GM12874 (cell line): ENCODE measurements around the gene FAM217B.

Source experiments
- TF ChIP-seq, protein P1 (sequence below): IDR thresholded peaks from 2 replicates; pipeline ENCODE4 v1.5.1; 2011; ENCODE audit warnings: low read depth, mild to moderate bottlenecking, control low read depth, low read length, moderate library complexity; ENCODE audit not compliant: insufficient read depth

The FAM217B gene

GRCh38 chr20:59958626-59959025 is 18.4 kb downstream of the FAM217B start:
- TF ChIP-seq, protein P1, sequence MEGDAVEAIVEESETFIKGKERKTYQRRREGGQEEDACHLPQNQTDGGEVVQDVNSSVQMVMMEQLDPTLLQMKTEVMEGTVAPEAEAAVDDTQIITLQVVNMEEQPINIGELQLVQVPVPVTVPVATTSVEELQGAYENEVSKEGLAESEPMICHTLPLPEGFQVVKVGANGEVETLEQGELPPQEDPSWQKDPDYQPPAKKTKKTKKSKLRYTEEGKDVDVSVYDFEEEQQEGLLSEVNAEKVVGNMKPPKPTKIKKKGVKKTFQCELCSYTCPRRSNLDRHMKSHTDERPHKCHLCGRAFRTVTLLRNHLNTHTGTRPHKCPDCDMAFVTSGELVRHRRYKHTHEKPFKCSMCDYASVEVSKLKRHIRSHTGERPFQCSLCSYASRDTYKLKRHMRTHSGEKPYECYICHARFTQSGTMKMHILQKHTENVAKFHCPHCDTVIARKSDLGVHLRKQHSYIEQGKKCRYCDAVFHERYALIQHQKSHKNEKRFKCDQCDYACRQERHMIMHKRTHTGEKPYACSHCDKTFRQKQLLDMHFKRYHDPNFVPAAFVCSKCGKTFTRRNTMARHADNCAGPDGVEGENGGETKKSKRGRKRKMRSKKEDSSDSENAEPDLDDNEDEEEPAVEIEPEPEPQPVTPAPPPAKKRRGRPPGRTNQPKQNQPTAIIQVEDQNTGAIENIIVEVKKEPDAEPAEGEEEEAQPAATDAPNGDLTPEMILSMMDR, result no peak

DNA sequence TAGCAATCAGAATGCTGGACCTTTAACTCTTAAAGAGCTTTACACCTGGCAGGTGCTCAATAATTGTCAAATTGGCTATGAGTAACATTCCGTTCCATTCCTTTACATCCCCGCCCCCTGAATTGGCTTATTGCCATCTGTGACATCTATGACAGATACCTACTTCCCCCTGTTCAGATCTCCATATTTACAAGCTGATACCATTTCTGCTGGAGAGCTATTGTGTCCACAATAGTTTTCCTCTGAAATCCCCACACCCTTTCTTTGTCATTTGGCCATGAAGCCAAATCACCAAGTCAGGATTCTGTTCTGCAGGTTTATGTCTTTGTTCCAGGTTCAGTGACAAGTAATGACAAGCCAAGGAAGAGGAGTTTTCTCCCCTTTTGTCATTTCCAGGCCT is 21.2 kb downstream of the FAM217B start:
- TF ChIP-seq, protein P1, result no peak

- TF ChIP-seq, protein P1, result no peak
Observed at GRCh38 chr20:59962155-59962554, 22.0 kb downstream of the FAM217B start.

- TF ChIP-seq, protein P1, result no peak
Observed at GRCh38 chr20:59966428-59966827, 26.2 kb downstream of the FAM217B start.

DNA sequence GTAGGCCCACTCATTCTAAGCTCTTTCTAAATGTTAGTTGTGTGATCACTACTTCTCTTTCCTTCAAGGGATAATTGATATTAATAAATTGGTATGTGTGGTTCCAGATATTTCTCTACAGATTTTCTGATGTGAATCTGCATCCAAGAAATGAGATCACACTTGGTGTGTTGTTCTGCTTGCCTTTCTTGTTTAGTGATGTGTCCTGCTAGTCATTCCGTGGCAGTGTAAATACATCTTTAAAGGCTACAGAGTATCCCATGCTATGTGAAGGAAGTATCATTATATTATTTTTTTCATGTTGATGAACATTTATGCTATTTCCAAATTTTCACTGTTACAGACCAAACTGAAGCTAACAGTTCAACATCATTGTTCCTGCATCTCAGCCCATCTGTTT is 31.2 kb downstream of the FAM217B start:
- TF ChIP-seq, protein P1, result no peak

DNA sequence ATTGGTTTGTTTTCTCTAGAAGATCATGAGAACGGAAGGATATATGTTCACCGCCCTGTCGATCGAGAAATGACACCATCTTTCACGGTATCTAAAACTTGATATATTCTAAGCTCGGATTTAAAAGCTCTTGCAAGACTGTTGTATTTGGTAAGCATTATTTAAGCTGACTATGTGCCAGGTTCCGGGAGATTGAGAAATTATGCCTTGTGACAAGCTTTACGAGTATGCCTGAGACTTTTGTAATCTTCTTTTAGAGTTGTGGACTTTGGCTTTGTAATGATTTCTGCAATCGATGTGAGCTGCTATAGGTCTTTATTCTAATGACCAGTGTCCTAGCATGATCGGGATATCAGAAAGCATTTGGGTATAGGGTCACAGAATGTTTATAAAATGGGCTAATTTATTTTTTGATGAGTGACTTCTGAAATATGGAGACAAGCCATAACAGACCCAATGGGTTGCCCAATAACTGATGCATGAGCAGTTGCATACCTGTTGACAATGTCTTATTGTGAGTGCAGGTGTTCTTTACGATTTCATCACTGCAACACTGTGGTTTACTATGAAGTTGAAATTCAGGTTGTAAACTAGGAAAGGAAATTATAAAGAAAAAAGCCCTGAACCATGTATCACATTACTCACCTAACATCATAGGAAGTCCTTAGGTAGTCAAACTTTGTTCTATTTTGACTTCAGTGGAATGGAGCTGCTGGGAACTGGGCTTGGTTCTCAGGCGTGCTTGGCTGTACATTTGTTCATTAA is 32.0 kb downstream of the FAM217B start:
- TF ChIP-seq, protein P1, result no peak

- TF ChIP-seq, protein P1, result no peak
Observed at GRCh38 chr20:59976156-59976782, 36.1 kb downstream of the FAM217B start.
